K562 (cell line): Measurements from ENCODE around the gene MYG1. TPM values are rescaled to one million over a fixed set of nuclear protein-coding genes. Genes with fewer than 3 reads are reported as not detected.

Experiments used
- E2F5 ChIP-seq: sonication (generic); formaldehyde crosslinking; IDR thresholded peaks from 2 replicates; pipeline ENCODE4 v1.8.0; 2022; ENCODE audit warnings: mild to moderate bottlenecking, missing genetic modification reagents
- FOXA3 ChIP-seq, 2 experiments: fragments of 450-650 bp in 1 of 2; sonication (generic) in 1 of 2; formaldehyde crosslinking; IDR thresholded peaks in 1 of 2; conservative IDR thresholded peaks in 1 of 2; 2 replicates each; pipeline versions ENCODE4 v1.4.0 to v1.8.0; 2020 to 2022; ENCODE audit warnings: mild to moderate bottlenecking in 2 of 2, missing genetic modification reagents in 1 of 2
- VEZF1 ChIP-seq: fragments of 200-800 bp; sonication (Bioruptor generic); IDR thresholded peaks from 2 replicates; pipeline ENCODE4 v1.6.1; 2017; ENCODE audit warnings: missing genetic modification characterization, missing compliant biosample characterization
- YY1 ChIP-seq, 3 experiments: IDR thresholded peaks; 2 replicates each; pipeline ENCODE4 v1.6.1; 2011; ENCODE audit warnings: low read length in 2 of 3, mild to moderate bottlenecking in 2 of 3, moderate library complexity in 2 of 3, borderline replicate concordance in 1 of 3, control low read depth in 1 of 3, low read depth in 1 of 3; ENCODE audit not compliant: insufficient read depth in 3 of 3, insufficient replicate concordance in 2 of 3, control insufficient read depth in 1 of 3, insufficient read length in 1 of 3; ENCODE audit errors: extremely low read depth in 1 of 3
- polyA plus RNA-seq, 8 experiments: library from polyadenylated mRNA; depleted of rRNA in 4 of 8; stranded (reverse) in 5 of 8; unstranded in 3 of 8; fragments of >200 nt; fragmentation: Nextera tagmentation in 2 of 8; fragmentation: Illumina TruSeq in 1 of 8; extraction: Ambion mirVana in 2 of 8; extraction: Trizol in 1 of 8; gene quantifications; 2 replicates each; pipeline versions ENCODE4 v1.2.1 to v1.2.3, GENCODE V29; 2011 to 2014; ENCODE audit warnings: inconsistent platforms in 1 of 8, missing spikeins in 1 of 8
- total RNA-seq, 7 experiments: library from RNA; depleted of rRNA in 6 of 7; stranded (reverse); fragments of >200 nt in 6 of 7; fragmentation: Illumina TruSeq in 2 of 7; extraction: Trizol in 2 of 7; gene quantifications; 2 replicates each; pipeline versions ENCODE4 v1.2.1 to v1.2.3, GENCODE V29; 2011 to 2021; ENCODE audit warnings: low replicate concordance in 1 of 7

The MYG1 gene
- total and polyA plus RNA-seq, 9 of the 15 experiments (the other 6 are each of a cell fraction or from before 2014, with no cell fraction given): 0.45 to 5.6 (median 2.1) TPM

GRCh38 chr12:53324113-53324778, 24.8 kb downstream of the MYG1 start (continued):
- TF ChIP-seq YY1 (IDR thresholded peaks at IDR 0.05; ENCODE audit: borderline replicate concordance in 1 of 3, control insufficient read depth in 1 of 3, extremely low read depth in 1 of 3, insufficient read depth in 3 of 3, insufficient read length in 1 of 3, insufficient replicate concordance in 2 of 3, low read depth in 1 of 3, low read length in 2 of 3): peak in 1 of 3 experiments; percentile 16
- no peak for TF ChIP-seq E2F5 (CRISPR knock-in tag)
- TF ChIP-seq FOXA3 (CRISPR knock-in tag; conservative IDR thresholded peaks at IDR 0.05 in 1 of 2, IDR thresholded peaks at IDR 0.05 in 1 of 2): no peak
- TF ChIP-seq VEZF1 (CRISPR knock-in tag): no peak
